GM23338 (cell line): ENCODE data around the gene GLRX. TPM values are rescaled to one million over a fixed set of nuclear protein-coding genes. Genes with fewer than 3 reads are reported as not detected.

Experiments used
- ATAC-seq: fragments of 200-7000 bp; cut with Tn5 transposase; 3 replicates; pipeline ENCODE4 v1.9.1; 2020
- DNase-seq: peaks from one replicate; pipeline ENCODE4 v3.0.0-alpha.2; 2015; ENCODE audit warnings: low spot score
- H2AFZ ChIP-seq: fragments of 200-600 bp; sonication (generic); 2 replicates; pipeline ENCODE4 v1.8.0; 2016; ENCODE audit warnings: antibody characterized with exemption, mild to moderate bottlenecking, moderate library complexity
- H3F3A ChIP-seq: fragments of 200-600 bp; sonication (generic); replicated peaks from 2 replicates; pipeline ENCODE4 v1.8.0; 2017; ENCODE audit warnings: antibody characterized with exemption, mixed run types, low read depth
- H3K27ac ChIP-seq: fragments of 200-600 bp; sonication (generic); 2 replicates; pipeline ENCODE4 v1.6.1; 2016; ENCODE audit warnings: low read depth
- H3K27me3 ChIP-seq: fragments of 200-600 bp; sonication (generic); 2 replicates; pipeline ENCODE4 v1.8.0; 2016; ENCODE audit warnings: mild to moderate bottlenecking, mixed run types, moderate library complexity; ENCODE audit not compliant: insufficient read depth
- H3K36me3 ChIP-seq: fragments of 200-600 bp; sonication (generic); 2 replicates; pipeline ENCODE4 v1.8.0; 2016; ENCODE audit warnings: mild to moderate bottlenecking; ENCODE audit not compliant: insufficient read depth
- H3K4me1 ChIP-seq: fragments of 200-600 bp; sonication (generic); 2 replicates; pipeline ENCODE4 v1.8.0; 2016; ENCODE audit warnings: mild to moderate bottlenecking, moderate library complexity; ENCODE audit not compliant: insufficient read depth
- H3K4me2 ChIP-seq: fragments of 200-600 bp; sonication (generic); 2 replicates; pipeline ENCODE4 v1.7.1; 2017; ENCODE audit warnings: mixed run types
- H3K4me3 ChIP-seq: fragments of 200-600 bp; sonication (generic); 2 replicates; pipeline ENCODE4 v1.6.1; 2016; ENCODE audit warnings: mixed run types
- H3K79me2 ChIP-seq: fragments of 200-600 bp; sonication (generic); replicated peaks from 2 replicates; pipeline ENCODE4 v1.8.0; 2017; ENCODE audit warnings: mild to moderate bottlenecking; ENCODE audit not compliant: insufficient read depth
- H3K9me2 ChIP-seq: fragments of 200-600 bp; sonication (generic); 2 replicates; pipeline ENCODE4 v1.8.0; 2017; ENCODE audit not compliant: insufficient read depth
- H4K20me1 ChIP-seq: fragments of 200-600 bp; sonication (generic); replicated peaks from 2 replicates; pipeline ENCODE4 v1.8.0; 2017; ENCODE audit warnings: mild to moderate bottlenecking; ENCODE audit not compliant: insufficient read depth
- H3K27ac Mint-ChIP-seq: 2 replicates; pipeline ENCODE4 v1.8.0; 2020; ENCODE audit warnings: inconsistent platforms, mild to moderate bottlenecking, moderate library complexity, mixed read lengths
- H3K27me3 Mint-ChIP-seq: 3 replicates; pipeline ENCODE4 v1.8.0; 2022; ENCODE audit warnings: low read depth, mild to moderate bottlenecking, moderate library complexity, mixed read lengths, inconsistent platforms; ENCODE audit not compliant: insufficient read depth, poor library complexity
- H3K36me3 Mint-ChIP-seq: 3 replicates; pipeline ENCODE4 v1.8.0; 2021; ENCODE audit warnings: low read depth, mild to moderate bottlenecking, inconsistent platforms, moderate library complexity, mixed read lengths
- H3K4me1 Mint-ChIP-seq: 3 replicates; pipeline ENCODE4 v1.8.0; 2020; ENCODE audit warnings: mild to moderate bottlenecking, inconsistent platforms, mixed read lengths
- H3K4me3 Mint-ChIP-seq: 3 replicates; pipeline ENCODE4 v1.8.0; 2021; ENCODE audit warnings: moderate library complexity, mild to moderate bottlenecking, inconsistent platforms, mixed read lengths
- H3K9me3 Mint-ChIP-seq: 3 replicates; pipeline ENCODE4 v1.8.0; 2020; ENCODE audit warnings: moderate library complexity, mild to moderate bottlenecking, inconsistent platforms, mixed read lengths
- CREB1 ChIP-seq: fragments of 250-450 bp; sonication (Bioruptor Pico); IDR thresholded peaks from 2 replicates; pipeline ENCODE4 v1.5.0; 2020; ENCODE audit warnings: low read depth, mild to moderate bottlenecking, moderate library complexity
- EZH2 ChIP-seq: fragments of 200-600 bp; sonication (generic); IDR thresholded peaks from one replicate; pipeline ENCODE4 v1.8.0; 2017; ENCODE audit warnings: antibody characterized with exemption, mild to moderate bottlenecking, low read depth; ENCODE audit not compliant: unreplicated experiment
- EZH2phosphoT487 ChIP-seq: fragments of 200-600 bp; sonication (generic); IDR thresholded peaks from one replicate; pipeline ENCODE4 v1.8.1; 2018; ENCODE audit warnings: antibody characterized with exemption; ENCODE audit not compliant: unreplicated experiment
- JUNB ChIP-seq: IDR thresholded peaks from one replicate; pipeline ENCODE4 v1.6.1; 2016; ENCODE audit warnings: antibody characterized with exemption; ENCODE audit not compliant: unreplicated experiment
- NANOG ChIP-seq: IDR thresholded peaks from 2 replicates; pipeline ENCODE4 v1.6.1; 2016; ENCODE audit warnings: antibody characterized with exemption, borderline replicate concordance
- POLR2AphosphoS5 ChIP-seq: IDR thresholded peaks from 2 replicates; pipeline ENCODE4 v1.6.1; 2016; ENCODE audit warnings: antibody characterized with exemption, low read depth
- STAT1 ChIP-seq: IDR thresholded peaks from one replicate; pipeline ENCODE4 v1.6.1; 2016; ENCODE audit warnings: antibody characterized with exemption; ENCODE audit not compliant: unreplicated experiment
- ZNF114 ChIP-seq: fragments of 250-450 bp; sonication (Bioruptor Pico); IDR thresholded peaks from 2 replicates; pipeline ENCODE4 v1.5.0; 2020; ENCODE audit warnings: mild to moderate bottlenecking, moderate library complexity
- ZNF331 ChIP-seq: fragments of 250-450 bp; sonication (Bioruptor Pico); IDR thresholded peaks from 2 replicates; pipeline ENCODE4 v1.5.0; 2020; ENCODE audit warnings: low read depth, mild to moderate bottlenecking, moderate library complexity
- polyA plus RNA-seq: library from polyadenylated mRNA; unstranded; fragments of >200 nt; fragmentation: Nextera tagmentation; extraction: Ambion mirVana; gene quantifications from 2 replicates; pipeline ENCODE4 v1.2.1, GENCODE V29; 2016
- total RNA-seq: library from RNA; depleted of rRNA; stranded (reverse); fragments of >200 nt; shearing (Covaris generic); gene quantifications from 2 replicates; pipeline ENCODE4 v1.2.3, GENCODE V29; 2014
- TF ChIP-seq, protein P1 (sequence below), 2 experiments: fragments of 200-600 bp in 1 of 2; sonication (generic) in 1 of 2; conservative IDR thresholded peaks; 2 replicates each; pipeline versions ENCODE4 v1.5.1 to v1.6.1; 2016 to 2017; ENCODE audit warnings: antibody characterized with exemption in 2 of 2, low read depth in 2 of 2, mild to moderate bottlenecking in 2 of 2, moderate library complexity in 1 of 2
- TF ChIP-seq, protein P2 (sequence below): IDR thresholded peaks from 2 replicates; pipeline ENCODE4 v1.6.1; 2016; ENCODE audit warnings: antibody characterized with exemption
- TF ChIP-seq, protein P3 (sequence below): fragments of 250-450 bp; sonication (Bioruptor Pico); IDR thresholded peaks from 2 replicates; pipeline ENCODE4 v1.5.0; 2020; ENCODE audit warnings: mild to moderate bottlenecking, moderate library complexity
- TF ChIP-seq, protein P4 (sequence below): IDR thresholded peaks from one replicate; pipeline ENCODE4 v1.6.1; 2018; ENCODE audit warnings: antibody characterized with exemption; ENCODE audit not compliant: unreplicated experiment

Gene GLRX
- total and polyA plus RNA-seq, 2 experiments from 2014 or later: 9.5 to 42.2 TPM

DNA sequence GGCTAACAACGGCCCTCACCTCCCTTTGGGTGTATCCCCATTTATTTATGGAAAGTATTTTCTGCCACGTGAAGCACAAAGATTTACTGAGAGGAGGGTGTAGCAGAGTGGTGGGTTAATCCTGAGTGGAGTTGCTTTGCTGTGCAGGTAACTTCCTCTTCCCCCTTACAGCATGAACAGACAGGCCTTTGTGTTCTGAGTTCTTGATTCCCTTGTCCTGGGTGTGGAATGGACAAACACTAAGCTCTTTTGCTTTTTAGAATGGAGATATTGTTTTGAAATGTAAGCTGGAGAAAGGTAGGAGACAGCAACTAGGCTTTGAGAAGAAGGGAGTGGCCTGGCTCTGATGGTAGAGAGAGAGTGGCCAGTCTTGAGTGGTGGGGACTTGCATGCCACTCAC is 17.1 kb upstream of the GLRX start:
- no peak for ATAC-seq
- no peaks in the 10 kb centered on the region for H3K36me3 Mint-ChIP-seq
- no peaks in the 10 kb centered on the region for H3F3A ChIP-seq

More for the DNA sequence above, 17.1 kb upstream of the GLRX start:
- Histone ChIP-seq H3K27me3 (no peaks in the 10 kb centered on the region), H2AFZ (no peak overlapping the region), H3K27ac (no peak overlapping the region), H3K4me3 (no peak overlapping the region), H3K4me2 (no peak overlapping the region), H3K4me1 (0 out of 2 replicates have a peak, but pooled peaks cover 3% of the 10 kb centered on the region), H3K36me3 (no peaks in the 10 kb centered on the region), H3K9me2 (peaks cover 8% of the 10 kb centered on the region; the same call in 1 of the 2 replicates), H4K20me1 (no peaks in the 10 kb centered on the region), H3K79me2 (no peaks in the 10 kb centered on the region)
- TF ChIP-seq CREB1 (CRISPR knock-in tag) (no peak), EZH2phosphoT487 (no peak), NANOG (no peak), STAT1 (no peak), JUNB (no peak), EZH2 (no peak), ZNF114 (CRISPR knock-in tag) (no peak), POLR2AphosphoS5 (no peak), ZNF331 (CRISPR knock-in tag) (no peak)
- TF ChIP-seq, protein P1, sequence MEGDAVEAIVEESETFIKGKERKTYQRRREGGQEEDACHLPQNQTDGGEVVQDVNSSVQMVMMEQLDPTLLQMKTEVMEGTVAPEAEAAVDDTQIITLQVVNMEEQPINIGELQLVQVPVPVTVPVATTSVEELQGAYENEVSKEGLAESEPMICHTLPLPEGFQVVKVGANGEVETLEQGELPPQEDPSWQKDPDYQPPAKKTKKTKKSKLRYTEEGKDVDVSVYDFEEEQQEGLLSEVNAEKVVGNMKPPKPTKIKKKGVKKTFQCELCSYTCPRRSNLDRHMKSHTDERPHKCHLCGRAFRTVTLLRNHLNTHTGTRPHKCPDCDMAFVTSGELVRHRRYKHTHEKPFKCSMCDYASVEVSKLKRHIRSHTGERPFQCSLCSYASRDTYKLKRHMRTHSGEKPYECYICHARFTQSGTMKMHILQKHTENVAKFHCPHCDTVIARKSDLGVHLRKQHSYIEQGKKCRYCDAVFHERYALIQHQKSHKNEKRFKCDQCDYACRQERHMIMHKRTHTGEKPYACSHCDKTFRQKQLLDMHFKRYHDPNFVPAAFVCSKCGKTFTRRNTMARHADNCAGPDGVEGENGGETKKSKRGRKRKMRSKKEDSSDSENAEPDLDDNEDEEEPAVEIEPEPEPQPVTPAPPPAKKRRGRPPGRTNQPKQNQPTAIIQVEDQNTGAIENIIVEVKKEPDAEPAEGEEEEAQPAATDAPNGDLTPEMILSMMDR (conservative IDR thresholded peaks at IDR 0.05; ENCODE audit: low read depth in 2 of 2): no peak
- TF ChIP-seq, protein P2, sequence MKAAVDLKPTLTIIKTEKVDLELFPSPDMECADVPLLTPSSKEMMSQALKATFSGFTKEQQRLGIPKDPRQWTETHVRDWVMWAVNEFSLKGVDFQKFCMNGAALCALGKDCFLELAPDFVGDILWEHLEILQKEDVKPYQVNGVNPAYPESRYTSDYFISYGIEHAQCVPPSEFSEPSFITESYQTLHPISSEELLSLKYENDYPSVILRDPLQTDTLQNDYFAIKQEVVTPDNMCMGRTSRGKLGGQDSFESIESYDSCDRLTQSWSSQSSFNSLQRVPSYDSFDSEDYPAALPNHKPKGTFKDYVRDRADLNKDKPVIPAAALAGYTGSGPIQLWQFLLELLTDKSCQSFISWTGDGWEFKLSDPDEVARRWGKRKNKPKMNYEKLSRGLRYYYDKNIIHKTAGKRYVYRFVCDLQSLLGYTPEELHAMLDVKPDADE: no peak
- TF ChIP-seq, protein P3, sequence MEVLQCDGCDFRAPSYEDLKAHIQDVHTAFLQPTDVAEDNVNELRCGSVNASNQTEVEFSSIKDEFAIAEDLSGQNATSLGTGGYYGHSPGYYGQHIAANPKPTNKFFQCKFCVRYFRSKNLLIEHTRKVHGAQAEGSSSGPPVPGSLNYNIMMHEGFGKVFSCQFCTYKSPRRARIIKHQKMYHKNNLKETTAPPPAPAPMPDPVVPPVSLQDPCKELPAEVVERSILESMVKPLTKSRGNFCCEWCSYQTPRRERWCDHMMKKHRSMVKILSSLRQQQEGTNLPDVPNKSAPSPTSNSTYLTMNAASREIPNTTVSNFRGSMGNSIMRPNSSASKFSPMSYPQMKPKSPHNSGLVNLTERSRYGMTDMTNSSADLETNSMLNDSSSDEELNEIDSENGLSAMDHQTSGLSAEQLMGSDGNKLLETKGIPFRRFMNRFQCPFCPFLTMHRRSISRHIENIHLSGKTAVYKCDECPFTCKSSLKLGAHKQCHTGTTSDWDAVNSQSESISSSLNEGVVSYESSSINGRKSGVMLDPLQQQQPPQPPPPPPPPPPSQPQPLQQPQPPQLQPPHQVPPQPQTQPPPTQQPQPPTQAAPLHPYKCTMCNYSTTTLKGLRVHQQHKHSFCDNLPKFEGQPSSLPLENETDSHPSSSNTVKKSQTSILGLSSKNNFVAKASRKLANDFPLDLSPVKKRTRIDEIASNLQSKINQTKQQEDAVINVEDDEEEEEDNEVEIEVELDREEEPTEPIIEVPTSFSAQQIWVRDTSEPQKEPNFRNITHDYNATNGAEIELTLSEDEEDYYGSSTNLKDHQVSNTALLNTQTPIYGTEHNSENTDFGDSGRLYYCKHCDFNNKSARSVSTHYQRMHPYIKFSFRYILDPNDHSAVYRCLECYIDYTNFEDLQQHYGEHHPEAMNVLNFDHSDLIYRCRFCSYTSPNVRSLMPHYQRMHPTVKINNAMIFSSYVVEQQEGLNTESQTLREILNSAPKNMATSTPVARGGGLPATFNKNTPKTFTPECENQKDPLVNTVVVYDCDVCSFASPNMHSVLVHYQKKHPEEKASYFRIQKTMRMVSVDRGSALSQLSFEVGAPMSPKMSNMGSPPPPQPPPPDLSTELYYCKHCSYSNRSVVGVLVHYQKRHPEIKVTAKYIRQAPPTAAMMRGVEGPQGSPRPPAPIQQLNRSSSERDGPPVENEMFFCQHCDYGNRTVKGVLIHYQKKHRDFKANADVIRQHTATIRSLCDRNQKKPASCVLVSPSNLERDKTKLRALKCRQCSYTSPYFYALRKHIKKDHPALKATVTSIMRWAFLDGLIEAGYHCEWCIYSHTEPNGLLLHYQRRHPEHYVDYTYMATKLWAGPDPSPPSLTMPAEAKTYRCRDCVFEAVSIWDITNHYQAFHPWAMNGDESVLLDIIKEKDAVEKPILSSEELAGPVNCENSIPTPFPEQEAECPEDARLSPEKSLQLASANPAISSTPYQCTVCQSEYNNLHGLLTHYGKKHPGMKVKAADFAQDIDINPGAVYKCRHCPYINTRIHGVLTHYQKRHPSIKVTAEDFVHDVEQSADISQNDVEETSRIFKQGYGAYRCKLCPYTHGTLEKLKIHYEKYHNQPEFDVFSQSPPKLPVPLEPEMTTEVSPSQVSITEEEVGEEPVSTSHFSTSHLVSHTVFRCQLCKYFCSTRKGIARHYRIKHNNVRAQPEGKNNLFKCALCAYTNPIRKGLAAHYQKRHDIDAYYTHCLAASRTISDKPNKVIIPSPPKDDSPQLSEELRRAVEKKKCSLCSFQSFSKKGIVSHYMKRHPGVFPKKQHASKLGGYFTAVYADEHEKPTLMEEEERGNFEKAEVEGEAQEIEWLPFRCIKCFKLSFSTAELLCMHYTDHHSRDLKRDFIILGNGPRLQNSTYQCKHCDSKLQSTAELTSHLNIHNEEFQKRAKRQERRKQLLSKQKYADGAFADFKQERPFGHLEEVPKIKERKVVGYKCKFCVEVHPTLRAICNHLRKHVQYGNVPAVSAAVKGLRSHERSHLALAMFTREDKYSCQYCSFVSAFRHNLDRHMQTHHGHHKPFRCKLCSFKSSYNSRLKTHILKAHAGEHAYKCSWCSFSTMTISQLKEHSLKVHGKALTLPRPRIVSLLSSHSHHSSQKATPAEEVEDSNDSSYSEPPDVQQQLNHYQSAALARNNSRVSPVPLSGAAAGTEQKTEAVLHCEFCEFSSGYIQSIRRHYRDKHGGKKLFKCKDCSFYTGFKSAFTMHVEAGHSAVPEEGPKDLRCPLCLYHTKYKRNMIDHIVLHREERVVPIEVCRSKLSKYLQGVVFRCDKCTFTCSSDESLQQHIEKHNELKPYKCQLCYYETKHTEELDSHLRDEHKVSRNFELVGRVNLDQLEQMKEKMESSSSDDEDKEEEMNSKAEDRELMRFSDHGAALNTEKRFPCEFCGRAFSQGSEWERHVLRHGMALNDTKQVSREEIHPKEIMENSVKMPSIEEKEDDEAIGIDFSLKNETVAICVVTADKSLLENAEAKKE (CRISPR knock-in tag): no peak
- TF ChIP-seq, protein P4, sequence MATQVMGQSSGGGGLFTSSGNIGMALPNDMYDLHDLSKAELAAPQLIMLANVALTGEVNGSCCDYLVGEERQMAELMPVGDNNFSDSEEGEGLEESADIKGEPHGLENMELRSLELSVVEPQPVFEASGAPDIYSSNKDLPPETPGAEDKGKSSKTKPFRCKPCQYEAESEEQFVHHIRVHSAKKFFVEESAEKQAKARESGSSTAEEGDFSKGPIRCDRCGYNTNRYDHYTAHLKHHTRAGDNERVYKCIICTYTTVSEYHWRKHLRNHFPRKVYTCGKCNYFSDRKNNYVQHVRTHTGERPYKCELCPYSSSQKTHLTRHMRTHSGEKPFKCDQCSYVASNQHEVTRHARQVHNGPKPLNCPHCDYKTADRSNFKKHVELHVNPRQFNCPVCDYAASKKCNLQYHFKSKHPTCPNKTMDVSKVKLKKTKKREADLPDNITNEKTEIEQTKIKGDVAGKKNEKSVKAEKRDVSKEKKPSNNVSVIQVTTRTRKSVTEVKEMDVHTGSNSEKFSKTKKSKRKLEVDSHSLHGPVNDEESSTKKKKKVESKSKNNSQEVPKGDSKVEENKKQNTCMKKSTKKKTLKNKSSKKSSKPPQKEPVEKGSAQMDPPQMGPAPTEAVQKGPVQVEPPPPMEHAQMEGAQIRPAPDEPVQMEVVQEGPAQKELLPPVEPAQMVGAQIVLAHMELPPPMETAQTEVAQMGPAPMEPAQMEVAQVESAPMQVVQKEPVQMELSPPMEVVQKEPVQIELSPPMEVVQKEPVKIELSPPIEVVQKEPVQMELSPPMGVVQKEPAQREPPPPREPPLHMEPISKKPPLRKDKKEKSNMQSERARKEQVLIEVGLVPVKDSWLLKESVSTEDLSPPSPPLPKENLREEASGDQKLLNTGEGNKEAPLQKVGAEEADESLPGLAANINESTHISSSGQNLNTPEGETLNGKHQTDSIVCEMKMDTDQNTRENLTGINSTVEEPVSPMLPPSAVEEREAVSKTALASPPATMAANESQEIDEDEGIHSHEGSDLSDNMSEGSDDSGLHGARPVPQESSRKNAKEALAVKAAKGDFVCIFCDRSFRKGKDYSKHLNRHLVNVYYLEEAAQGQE: no peak
- Mint-ChIP-seq H3K9me3 (no peaks in the 10 kb centered on the region), H3K27me3 (peaks cover 5% of the 10 kb centered on the region), H3K4me3 (no peak overlapping the region), H3K4me1 (peaks cover 7% of the 10 kb centered on the region; the same call in 2 of the 3 replicates), H3K27ac (no peak overlapping the region)
- DNase-seq: no peak
